Stimulated activated CD8-positive, alpha-beta memory T cell treated with anti-CD3 and anti-CD28 coated beads, Interleukin-2, amount 100 ng/mL, for 1 hour (primary cell): ENCODE measurements around the gene CYFIP1.
A peak's percentile ranks its signal among the peaks of the same experiment; 100 is the strongest.

ENCODE experiments used
- DNase-seq, 2 donors: peaks; one replicate each; pipeline ENCODE4 v3.0.0-alpha.2; 2020; ENCODE audit warnings: low read depth in 2 of 2

Gene CYFIP1

DNA sequence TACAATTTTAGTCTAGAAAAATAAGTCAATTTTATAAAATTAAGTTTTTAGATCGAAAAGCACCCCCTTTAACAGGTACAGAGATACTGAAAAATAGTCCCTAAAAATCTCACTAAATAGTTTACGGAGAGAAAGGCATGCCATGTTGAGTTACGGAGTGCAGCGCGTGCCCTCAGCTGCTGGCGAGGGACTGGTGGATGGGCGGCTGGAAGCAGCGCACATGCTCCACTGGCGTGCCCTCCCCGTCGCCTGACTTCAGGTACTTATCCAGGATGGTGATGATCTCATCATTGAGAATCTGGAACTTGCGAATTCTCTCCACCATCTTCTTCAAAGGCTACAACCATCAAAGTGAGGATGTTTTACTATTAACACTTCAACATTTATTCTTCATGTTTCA lies 110.3 kb downstream of the CYFIP1 start:
- no peak for DNase-seq

DNA sequence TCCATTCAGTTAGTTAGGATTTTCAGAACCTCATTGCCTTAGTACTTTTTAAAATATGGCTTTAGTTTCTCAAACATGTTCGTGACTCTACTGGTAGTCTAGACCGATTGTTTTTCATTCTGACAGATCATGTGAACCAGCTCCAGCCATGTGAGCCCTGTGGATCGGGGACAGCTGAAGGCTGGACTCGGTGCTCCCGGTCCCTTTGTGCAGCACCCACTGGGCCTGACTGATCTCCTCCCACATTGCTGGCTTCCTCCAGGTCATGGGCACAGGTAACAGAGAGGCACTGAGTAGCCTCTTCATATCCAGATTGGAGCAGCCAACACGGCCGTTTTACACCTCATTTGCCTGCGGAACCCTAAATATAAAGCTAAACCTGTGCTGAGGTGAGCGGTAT lies 111.2 kb downstream of the CYFIP1 start:
- DNase-seq, result no peak

DNA sequence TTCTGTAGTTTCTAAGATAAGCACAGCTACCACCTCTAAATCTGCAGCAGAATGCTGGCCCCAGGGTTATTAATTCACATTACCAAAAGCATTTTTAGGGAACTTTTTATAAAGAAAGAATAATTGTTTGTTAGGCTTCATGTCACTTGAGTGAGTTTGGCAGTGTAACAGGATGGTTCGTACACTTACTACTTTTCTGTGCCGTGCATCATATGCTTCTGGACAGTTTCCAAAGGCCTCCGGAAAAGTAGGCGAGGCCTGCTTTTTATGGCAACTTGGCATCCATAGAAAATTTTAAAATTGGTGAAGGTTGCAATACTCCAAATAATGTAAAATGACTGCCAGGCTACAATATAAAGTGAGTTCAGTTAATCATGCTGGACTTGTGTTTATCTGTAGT lies 111.7 kb downstream of the CYFIP1 start:
- no peak for DNase-seq

DNA sequence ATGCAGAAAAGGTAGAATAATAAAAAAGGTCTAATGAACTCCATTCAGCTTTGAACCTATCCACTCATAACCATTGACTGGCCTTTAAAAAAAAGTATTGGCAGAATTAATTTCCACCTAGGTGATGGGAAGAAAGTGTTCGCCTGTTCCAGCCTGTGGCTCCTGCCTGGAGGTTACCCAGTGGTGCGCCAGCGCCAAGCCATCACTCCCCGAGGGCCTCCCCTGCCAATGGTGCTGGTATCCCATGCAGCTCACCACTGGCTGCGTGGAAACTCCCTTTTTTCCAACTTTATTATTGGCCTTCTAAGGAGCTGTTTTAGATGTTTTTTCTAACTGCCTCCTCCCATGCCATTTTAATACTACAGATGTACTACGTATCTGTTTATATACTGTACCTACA lies 112.3 kb downstream of the CYFIP1 start:
- DNase-seq, result no peak

DNA sequence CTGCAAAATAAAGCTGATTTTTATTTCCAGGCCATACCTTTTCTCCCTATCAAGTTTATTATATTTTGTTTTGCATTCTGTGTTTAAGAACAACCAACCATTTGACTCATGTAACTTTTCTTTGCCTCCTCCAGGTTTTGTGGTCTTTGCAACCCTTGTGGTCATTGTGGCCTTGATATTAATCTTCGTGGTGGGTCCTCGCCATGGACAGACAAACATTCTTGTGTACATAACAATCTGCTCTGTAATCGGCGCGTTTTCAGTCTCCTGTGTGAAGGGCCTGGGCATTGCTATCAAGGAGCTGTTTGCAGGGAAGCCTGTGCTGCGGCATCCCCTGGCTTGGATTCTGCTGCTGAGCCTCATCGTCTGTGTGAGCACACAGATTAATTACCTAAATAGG lies 114.1 kb downstream of the CYFIP1 start:
- no peak for DNase-seq

DNA sequence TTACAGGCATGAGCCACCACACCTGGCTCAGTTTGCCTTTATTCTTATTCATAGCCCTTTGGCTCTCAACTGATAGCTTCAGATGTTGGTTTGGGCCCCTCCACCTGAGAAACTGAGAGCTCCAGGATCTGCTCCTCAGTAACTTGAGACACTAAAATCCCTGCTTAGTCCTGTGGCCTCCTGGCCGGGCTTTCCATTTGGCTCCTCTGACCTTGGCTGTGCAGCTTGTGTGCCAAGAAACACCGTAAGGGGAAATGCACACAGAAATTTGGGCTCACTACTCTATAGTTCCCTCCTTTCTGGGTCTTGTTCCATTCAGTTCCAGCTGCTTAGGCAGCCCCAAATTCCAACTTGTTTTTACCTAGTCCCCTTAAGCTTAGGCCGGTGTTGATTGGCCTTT lies 116.8 kb downstream of the CYFIP1 start:
- no peak for DNase-seq

DNA sequence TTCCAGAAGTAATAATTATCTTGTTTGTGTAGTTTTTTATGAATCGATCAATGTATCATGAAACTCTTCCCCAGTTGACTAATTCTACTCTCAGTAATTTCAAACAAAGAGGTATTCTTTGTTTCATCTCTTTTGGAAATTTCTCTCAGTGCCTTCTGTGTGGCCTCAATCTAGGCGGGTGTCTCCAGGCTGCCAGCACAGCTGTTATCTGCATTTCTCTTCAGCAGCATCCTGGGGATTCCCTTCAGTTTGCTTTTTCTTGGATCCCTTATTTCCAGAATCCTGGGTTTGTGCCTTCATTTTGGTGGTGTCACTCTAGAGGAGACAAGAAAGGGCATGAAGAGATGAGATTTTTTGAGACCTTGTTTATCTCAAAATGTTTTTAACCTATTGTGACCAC lies 119.0 kb downstream of the CYFIP1 start:
- no peak for DNase-seq

DNA sequence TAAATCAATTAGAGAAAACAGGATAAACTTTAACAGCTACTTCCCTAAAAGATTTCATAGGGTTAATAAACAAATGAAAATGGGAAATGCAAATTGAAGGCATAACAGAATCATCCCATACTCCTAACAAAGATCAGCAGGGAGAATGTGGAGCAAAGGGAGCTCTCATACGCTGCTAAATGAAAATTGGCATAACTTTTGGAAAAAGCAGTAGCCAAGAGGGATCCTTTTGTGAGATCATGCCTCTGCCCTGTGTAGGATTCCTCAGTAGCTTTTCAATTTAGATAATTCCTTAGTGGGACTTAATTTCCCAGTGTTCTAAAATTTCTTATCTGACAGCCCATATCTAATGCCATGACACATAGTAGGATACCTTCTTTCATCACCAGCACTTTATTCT lies 123.5 kb downstream of the CYFIP1 start:
- no peak for DNase-seq

DNA sequence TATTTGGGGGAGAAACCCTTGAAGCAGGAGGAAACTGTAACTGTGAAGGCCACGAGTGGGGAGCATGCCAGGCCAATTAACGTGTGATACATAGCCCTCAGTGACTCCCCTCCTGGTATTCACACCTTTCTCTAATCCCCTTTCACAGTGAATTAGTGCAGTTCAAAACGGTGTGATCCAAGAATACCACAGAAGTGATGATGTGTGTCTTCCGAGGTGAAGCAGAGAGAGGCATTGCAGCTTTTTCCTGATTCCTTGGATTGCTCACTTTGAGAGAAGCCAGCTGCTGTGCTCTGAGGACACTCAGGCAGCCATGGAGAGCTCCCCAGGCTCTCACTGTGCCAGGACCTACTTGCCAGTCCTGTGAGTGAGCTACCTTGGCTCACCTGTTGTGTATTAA lies 124.4 kb downstream of the CYFIP1 start:
- no peak for DNase-seq

DNA sequence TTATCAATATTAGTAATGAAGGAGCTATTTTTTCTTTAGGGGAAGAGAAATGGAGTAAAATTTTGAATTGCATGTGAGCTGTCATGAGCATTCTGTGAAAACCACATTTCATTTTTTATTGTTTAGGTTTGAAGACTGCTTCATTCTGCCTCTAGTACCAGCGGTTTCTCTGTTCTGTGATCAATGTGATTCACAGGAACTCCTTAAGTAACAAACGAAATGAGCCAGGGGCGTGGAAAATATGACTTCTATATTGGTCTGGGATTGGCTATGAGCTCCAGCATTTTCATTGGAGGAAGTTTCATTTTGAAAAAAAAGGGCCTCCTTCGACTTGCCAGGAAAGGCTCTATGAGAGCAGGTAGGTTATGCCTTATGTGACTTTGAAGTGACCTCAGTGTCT lies 128.7 kb downstream of the CYFIP1 start:
- DNase-seq, result no peak

DNA sequence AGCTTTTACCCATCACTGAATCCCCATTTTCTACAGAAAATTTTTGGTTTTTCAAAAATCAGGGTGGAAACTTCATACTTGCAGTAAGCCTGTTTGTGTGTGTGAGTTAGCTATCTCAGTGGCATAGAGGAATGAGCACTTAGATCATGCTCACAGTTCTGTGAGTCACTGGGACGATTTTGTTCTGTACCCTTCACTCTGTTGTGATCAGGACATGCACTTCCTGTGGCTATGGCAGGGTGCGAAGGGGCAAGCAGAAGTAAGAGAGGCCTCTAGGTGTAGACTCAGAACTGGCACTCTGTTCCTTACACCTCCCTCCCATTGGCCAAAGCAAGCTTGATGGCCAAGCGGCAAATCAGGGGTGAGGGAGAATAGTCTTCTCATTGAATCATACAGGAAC lies 130.1 kb downstream of the CYFIP1 start:
- no peak for DNase-seq

DNA sequence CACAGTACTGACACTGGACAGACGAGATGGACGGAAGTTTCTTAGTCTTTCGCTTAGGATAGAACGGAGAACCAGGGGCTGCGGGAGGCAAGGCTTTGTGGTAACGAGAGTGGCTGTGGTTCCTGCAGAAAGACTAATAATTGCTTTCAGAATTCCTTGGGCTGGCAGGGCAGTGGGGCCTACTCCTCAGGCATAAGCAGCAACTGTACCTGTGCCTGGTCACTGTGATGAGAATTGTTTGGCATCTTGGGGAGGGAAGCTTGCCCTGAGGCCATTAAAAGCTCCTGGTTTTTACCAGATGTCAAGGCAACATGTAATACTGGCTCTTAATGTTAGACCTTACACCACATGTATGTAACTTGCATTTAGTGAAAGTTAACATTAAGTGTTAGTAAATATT lies 134.1 kb downstream of the CYFIP1 start:
- no peak for DNase-seq

DNA sequence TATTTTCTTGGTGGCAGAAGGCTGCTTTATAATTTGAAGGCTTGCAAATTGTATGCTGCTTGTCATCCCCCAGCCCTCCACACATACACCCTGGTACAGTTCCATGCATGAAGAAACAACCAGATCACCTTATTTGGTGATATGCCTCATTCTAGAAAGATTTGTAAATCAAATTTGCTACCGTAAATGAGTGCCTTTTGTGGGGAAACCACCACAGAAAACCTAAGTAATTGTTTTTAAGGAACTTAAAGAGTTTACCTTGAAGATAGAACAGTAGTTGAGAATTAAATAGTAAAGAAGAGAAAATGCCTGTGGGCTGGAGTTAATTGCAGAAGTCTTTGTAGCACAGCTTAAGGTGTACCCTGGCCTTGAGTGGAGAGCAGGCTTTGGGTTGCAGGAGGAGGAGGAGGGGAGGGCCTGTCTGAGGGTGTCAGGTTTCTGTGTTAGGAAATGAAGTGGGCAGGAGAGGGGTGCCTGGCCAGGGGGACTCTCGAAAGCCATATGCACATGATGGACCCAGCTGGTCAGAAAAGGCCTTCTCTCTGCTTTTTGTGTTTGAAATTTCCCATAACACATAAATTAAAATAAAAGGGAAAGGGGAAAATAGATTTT lies 134.8 kb downstream of the CYFIP1 start:
- DNase-seq, result no peak

DNA sequence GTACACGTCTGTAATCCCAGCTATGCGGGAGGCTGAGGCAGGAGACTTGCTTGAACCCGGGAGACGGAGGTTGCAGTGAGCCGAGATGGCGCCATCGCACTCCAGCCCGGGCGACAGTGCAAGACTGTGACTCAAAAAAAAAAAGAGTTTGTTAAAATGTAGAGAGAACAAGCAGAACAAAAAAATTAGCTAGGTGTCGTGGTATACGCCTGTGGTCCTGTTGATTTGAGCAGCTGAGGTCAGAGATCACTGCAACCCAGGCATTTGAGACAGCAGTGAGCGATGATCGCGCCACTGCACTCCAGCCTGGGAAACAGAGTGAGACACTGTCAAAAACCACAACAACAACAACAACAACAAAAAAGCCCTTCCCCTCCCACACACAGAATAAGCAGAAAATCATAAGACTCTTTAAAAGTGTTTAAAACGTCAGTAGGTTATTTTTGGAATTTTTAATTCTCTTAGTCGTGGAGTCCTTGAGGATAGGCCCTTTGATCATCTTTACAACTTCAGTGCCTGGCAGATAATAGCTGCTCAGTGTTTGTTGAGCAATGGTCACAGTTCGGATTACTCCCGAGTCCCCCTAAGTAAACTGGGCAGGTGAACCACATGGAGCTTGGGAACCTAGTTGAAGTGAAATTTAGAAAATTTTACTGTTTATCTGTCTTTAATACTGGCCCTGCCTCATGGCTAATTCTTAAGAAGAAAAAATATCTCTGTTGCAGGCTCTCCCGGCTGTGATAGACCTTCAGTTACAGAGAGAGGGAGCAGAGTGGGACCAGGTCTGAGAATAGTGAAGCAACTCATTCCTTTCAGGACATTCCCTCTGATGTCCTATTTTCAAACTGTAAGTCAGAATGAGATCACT lies 135.5 kb downstream of the CYFIP1 start:
- no peak for DNase-seq

DNA sequence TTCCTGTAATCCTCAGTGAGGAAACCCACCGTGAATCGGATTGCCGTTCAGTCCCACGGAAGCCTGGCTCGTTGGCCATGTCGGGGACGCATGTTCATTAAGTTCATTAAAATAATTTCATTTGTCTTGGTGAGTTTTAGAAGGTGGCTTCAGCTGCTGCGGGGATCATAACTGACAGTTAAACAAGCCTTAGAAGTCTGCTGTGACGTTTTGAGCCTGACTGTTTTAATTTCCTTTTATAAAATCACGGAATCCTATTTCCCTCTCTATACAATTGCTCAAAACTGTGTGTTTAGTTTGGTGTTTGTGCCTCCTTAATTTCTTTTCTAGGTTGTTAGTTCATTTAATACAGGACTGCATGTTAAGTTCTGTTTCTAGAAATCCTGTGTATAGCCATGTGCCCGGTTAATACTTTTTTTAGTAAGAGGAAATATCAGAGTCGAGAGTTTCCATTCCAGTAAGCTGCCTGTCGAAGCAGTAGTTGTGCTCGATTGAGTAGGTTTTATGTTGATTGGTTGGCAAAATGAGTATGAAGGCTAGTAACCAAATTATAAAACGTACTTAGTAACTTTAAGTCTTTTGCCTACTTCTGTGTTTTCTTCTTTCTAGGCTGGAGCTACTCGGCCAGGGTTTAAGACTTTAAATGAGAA lies 141.0 kb downstream of the CYFIP1 start:
- DNase-seq, result no peak

DNA sequence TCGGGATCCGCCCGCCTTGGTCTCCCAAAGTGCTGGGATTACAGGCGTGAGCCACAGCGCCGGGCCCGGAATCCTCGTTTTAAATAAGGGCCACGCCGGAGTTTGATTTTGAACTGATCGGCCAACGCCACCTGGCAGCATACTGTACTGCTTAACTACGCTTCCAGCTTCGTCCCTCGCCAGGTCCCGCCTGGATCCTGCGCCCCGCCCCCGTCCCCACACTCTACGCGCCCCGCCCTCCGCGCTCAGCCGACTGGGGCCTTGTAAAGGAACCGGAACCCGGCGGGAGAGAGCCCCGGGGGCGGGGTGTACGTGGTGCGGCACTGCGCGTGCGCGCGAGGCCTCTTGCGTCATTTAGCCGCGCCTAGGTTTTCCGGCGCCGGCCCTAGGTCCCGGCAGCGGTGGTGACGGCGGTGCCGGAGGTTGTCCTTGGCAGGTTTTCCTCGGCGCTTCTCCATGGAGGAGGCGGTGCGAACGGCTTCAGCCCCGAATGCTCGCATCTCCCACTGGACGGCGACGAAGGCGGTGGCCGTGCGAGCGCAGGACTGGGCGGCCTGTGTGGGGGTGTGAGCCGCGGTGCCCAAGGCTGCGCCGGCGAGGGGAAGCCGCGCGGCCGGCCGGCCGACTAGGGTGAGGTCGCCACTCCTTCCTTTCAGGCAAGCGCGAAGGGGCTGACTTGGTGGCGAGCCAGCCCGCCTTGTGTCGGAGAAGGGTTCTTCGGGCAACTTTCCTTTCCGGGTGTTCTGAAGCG lies 141.7 kb downstream of the CYFIP1 start, which contains the start of gene NIPA2:
TSS of gene NIPA2 (plus strand) at position 375 of the 751 bp plus-strand sequence. CDS start 13,066 bp downstream, outside the sequence.
- DNase-seq, result peak; percentile 99

DNA sequence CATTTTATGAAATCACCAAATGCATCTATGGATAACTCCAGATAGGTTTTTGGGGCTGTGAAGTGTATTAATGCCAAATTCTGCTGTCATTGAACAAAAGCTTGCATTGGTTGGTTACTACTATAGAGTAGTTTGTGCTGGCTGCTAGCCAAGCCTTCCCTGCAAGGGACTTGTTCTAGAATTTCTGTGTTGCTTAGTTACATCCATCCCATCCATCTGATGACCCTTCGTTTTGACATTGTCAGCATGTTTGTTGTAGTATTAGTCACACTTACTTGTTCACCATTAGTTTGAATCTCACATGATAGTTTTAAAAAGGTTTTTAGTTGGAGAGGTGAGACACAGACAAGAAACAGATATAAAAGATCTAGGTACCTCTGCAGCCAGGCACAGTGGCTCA lies 148.7 kb downstream of the CYFIP1 start:
- no peak for DNase-seq

DNA sequence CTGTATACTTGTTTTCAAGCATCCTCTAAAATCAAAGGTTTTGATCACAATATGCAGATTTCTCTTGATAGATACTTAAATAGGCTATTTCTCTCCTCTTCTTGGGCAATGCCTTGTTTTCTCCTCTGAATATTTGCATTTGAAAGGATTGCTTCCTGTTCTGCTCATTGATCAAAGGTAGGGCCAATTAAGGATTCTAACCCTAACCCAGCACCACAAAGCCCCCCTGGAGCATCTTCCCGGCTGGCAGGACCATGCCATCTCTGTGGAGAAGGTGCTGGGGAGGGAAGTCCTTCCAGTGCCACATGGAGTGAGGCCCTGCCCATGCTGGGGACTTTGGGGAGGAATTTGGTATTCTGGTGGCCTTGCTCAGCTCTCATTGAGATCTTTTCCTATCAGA lies 153.0 kb downstream of the CYFIP1 start:
- DNase-seq, result no peak

DNA sequence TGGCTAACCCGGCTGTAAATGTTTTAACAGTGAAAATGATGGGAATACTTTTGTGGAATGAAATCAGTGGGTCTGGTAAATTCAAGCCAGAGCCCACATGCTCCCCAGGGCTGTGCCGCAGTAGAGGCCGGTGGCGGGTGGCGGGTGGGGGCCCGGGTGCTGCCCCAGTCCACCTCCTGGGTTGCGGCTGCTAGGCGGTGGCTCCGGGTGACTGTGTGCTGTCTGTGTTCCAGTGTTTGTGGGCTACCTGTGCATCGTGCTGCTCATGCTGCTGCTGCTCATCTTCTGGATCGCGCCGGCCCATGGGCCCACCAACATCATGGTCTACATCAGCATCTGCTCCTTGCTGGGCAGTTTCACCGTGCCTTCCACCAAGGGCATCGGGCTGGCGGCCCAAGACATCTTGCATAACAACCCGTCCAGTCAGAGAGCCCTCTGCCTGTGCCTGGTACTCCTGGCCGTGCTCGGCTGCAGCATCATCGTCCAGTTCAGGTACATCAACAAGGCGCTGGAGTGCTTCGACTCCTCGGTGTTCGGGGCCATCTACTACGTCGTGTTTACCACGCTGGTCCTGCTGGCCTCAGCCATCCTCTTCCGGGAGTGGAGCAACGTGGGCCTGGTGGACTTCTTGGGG lies 156.6 kb downstream of the CYFIP1 start:
- no peak for DNase-seq

DNA sequence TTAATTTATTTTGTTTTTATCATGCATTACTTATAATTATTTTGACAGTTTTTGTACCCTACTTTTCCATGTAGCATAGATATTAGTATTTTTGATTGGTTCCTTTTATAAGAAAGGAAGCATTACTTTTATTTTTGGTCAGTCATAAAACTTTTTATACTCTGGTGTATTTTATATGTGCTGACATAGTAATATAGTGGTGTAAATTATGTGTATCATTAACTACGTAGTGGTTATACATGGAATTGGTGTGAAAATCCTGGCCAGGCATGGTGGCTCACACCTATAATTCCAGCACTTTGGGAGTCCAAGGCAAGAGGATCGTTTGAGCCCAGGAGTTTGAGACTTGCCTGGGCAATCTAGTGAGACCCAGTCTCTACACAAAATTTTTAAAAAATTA lies 160.5 kb downstream of the CYFIP1 start:
- no peak for DNase-seq
